HG02970 (cell line): ENCODE data around the gene KRTAP5-1.
"Not testable (repeated sequence)": the region's sequence is repeated elsewhere in the genome, so short reads cannot be mapped to it uniquely, and the experiment has no call there.

ENCODE experiments used
- ATAC-seq: cut with Tn5 transposase; IDR thresholded peaks from one replicate; pipeline ENCODE4 v1.9.1; 2021; ENCODE audit warnings: mild to moderate bottlenecking, moderate library complexity, moderate number of reproducible peaks; ENCODE audit not compliant: unreplicated experiment, low FRiP score

The KRTAP5-1 gene

DNA sequence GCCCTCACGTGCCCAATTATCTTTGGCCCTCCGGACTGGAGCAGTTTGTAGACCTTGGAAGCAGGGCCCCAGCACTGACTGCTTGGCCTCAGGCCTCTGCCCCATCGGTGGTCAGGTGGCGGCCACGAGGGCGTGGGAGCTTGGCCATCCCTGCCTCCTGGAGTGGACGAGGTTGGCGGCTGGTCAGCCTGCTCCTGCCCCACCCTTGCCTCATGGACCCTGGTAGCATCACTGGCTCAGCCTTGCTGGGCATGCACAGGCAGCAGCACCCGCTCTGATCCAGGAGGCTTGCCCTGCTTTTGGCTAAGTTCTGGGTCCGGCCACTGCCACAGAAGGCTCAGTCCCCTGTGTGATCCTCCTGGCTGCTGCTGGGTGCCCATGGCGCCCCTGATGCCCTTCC is 19.1 kb upstream of the KRTAP5-1 start:
- no peak for ATAC-seq

GRCh38 chr11:1603629-1604028 is 18.5 kb upstream of the KRTAP5-1 start:
- no peak for ATAC-seq

DNA sequence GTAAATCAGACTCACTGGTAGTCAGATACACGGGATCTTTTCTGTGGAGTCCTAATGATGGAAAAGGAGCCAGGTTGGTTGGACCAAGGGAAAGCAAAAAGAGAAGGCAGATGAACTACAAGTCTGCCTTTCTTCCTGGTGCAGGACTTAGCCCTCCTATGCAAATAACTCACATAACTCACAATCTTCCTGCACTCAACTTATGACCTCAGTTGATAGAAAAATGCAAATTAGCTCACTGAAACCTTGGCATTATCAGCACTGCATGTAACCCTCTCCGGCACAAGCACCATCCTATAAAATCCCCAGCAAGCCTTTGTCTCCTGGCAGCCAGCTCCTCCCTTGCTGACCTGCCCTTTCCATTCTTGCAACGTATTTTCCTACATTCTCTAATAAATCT is 16.6 kb upstream of the KRTAP5-1 start:
- not testable (repeated sequence) for ATAC-seq

- ATAC-seq = no peak
Observed at GRCh38 chr11:1600626-1601025, 15.5 kb upstream of the KRTAP5-1 start.

DNA sequence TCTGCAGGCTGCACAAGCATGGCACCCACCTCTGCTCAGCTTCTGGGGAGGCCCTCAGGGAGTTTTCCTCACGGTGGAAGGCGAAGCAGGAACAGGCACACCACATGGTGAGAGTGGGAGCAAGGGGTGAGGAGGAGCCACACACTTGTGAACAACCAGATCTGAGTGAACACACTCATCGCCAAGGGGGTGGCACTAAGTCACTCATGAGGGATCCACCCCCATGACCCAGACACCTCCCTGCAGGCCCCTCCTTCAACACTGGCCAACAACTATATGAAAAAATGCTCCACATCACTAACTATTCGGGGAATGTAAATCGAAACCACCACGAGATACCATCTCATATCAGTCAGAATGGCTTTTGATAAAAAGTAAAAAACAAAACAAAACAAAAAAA is 13.7 kb upstream of the KRTAP5-1 start:
- ATAC-seq = no peak

- ATAC-seq = not testable (repeated sequence)
Observed at GRCh38 chr11:1598406-1598805, 13.3 kb upstream of the KRTAP5-1 start.

DNA sequence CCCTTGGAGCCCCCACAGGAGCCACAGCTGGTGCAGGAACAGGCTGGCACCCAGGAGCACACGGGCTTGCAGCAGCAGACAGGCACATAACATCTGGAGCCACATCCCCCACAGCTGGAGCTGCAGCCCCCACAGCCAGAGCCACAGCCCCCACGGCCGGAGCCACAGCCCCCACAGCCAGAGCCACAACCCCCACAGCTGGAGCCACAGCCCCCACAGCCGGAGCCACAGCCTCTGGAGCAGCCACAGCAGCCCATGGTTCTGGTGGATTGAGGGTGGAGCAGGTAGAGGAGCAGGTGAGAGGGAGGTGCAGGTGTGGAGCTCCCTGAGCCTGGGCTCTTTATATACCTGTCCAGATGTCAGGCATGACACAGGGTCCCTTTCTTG is 12.9 kb upstream of the KRTAP5-1 start, which contains the start of gene KRTAP5-2:
Gene KRTAP5-2, minus strand, starts transcription at position 301 of the 387 bp plus-strand sequence. Its CDS starts 44 bp downstream, at position 257.
- ATAC-seq = no peak

DNA sequence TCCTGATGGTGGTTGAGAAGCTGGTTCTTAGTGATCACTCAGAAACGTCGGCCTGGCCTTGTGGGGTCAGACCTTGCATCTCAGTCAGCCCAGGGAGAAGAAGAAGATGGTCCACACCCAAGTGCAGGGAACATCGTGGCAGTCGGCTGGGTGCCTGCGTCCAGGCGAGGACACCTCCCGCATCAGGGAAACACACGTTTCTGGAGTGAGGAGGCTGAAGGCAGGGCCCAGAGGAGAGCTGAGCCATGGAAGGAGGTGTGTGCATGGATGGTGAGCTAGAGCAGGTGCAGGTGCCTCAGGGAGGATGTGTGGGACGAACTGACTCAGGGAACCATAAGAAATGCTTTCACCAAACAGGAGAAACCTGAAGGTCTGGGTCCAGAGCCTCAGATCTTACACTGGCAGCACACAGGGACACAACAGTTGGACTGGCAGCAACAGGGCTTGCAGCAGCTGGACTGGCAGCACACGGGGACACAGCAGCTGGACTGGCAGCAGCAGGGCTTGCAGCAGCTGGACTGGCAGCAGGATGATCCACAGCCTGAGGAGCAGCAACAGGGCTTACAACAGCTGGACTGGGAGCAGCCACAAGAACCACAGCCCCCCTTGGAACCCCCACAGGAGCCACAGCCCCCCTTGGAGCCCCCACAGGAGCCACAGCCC is 12.4 kb upstream of the KRTAP5-1 start:
- ATAC-seq = no peak

GRCh38 chr11:1596576-1597121 is 11.6 kb upstream of the KRTAP5-1 start:
- not testable (repeated sequence) for ATAC-seq

- not testable (repeated sequence) for ATAC-seq
Observed at GRCh38 chr11:1595994-1596575, 11.0 kb upstream of the KRTAP5-1 start.

DNA sequence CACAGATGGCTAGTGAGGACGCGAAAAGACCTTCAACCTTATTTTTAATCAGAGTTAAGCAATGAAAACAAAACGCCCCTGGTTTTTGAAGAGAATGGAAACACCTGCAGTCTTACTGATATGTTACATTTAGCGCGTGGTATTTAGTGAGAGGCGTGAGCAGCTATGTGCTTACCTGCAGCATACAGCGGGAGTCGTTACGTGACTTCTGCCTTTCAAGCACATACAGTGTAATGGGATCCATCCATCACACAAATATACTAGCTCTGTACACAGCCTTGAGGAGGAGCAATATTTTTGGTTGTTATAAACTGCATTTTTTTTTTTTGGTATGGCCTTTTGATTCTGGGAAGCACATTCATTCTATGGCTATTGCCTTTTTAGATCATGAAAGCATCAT is 7.5 kb upstream of the KRTAP5-1 start:
- ATAC-seq = no peak

DNA sequence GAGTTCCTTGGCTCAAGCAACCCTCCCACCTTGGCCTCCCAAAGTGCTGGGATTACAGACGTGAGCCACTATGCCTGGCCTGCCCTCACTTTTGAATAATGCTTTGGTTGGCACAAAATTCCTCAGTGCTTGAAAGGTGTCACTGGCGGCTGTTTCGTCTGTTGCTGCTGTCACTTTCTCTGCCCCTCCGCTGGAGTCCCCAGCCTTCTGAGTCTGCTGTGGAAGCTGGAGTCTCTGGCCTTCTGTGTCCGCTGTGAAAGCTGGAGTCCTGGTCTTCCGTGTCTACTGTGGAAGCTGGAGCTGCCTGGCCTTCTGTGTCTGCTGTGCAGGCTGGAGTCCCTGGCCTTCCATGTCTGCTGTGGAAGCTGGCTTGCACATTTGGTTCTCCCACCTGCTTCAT is 4.9 kb upstream of the KRTAP5-1 start:
- no peak for ATAC-seq

- not testable (repeated sequence) for ATAC-seq
Observed at GRCh38 chr11:1589191-1589963, 4.3 kb upstream of the KRTAP5-1 start.

- ATAC-seq = no peak
Observed at GRCh38 chr11:1586699-1587098, 1.6 kb upstream of the KRTAP5-1 start.

- ATAC-seq = not testable (repeated sequence)
Observed at GRCh38 chr11:1582909-1583308, 2.2 kb downstream of the KRTAP5-1 start.

DNA sequence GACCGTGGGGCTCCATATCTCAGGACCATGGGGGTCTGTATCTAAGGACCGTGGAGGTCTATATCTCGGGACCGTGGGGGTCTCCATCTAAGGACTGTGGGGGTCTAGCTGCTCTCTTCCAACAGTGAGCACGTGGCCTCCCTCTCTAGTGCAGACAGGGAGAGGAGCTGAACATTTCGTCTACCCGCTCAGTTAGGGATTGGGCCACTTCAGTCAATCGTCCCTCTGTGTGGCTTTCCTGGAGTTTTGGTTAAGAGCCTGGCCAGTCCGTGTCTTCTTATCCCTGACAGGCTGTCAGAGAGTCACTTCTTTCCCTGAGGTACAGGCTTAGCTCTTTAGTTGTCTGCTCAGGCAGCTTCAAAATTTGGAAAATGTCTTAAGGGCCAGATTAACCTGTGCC is 3.1 kb downstream of the KRTAP5-1 start:
- no peak for ATAC-seq

DNA sequence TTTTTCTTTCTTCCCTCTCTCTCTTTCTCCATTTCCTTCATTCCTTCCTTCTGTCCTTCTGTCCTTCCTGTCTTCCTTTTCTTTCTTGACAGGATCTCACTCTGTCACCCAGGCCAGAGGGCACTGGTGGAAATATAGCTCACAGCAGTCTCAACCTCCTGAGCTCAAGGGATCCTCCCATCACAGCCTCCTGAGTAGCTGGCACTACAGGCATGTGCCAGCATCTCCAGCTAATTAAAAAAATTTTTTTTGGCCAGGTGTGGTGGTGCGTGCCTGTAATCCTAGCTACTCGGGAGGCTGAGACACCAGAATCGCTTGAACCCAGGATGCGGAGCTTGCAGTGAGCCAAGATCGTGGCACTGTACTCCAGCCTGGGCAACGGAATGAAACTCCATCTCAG is 8.3 kb downstream of the KRTAP5-1 start:
- ATAC-seq = no peak

DNA sequence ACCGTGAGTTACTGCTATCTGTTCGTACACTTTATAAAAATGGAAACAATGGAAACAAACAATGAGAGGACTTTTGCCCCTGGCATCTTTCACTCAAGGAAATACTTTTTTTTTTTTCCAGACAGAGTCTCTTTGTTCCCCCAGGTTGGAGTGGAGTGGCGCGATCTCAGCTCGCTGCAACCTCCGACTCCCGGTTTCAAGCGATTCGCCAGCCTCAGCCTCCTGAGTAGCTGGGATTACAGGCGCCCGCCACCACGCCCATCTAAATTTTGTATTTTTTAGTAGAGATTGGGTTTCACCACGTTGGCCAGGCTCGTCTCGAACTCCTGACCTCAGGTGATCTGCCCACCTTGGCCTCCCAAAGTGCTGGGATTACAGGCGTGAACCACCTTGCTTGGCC is 9.3 kb downstream of the KRTAP5-1 start:
- not testable (repeated sequence) for ATAC-seq

GRCh38 chr11:1574933-1575242 is 10.2 kb downstream of the KRTAP5-1 start:
- no peak for ATAC-seq

GRCh38 chr11:1574238-1574932 is 10.7 kb downstream of the KRTAP5-1 start:
- ATAC-seq = no peak

DNA sequence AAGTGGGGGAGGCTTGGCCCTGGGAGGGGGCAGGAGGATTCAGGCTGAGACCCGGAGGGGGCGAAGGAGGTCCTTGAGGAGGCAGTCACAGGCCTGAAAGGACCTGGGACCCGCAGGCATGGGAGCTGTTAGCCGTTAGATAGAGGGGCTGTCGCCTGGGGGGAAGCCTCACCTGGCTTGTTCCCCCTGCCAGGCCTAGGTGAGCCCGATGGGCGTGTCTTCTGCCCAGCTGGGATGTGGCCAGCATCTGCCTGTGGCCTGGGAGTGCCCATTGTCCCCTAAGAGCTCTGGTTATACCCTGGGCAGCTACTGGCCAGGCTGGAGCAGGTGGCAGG is 11.2 kb downstream of the KRTAP5-1 start:
- ATAC-seq = no peak
